GM19452 (cell line): ENCODE data around the gene TMEM117.

ENCODE experiments used
- ATAC-seq: cut with Tn5 transposase; IDR thresholded peaks from one replicate; pipeline ENCODE4 v1.9.1; 2021; ENCODE audit not compliant: unreplicated experiment

The TMEM117 gene

GRCh38 chr12:43883748-43884147 is 47.9 kb downstream of the TMEM117 start:
- no peak for ATAC-seq

- no peak for ATAC-seq
Observed at GRCh38 chr12:43884683-43885410, 49.0 kb downstream of the TMEM117 start.

- no peak for ATAC-seq
Observed at GRCh38 chr12:43887397-43887796, 51.5 kb downstream of the TMEM117 start.

GRCh38 chr12:43891856-43892574 is 56.1 kb downstream of the TMEM117 start:
- ATAC-seq, result no peak

GRCh38 chr12:43893670-43894069 is 57.8 kb downstream of the TMEM117 start:
- ATAC-seq, result no peak

- ATAC-seq, result no peak
Observed at GRCh38 chr12:43895580-43896206, 59.8 kb downstream of the TMEM117 start.

- no peak for ATAC-seq
Observed at GRCh38 chr12:43896496-43896895, 60.6 kb downstream of the TMEM117 start.

GRCh38 chr12:43898474-43898873 is 62.6 kb downstream of the TMEM117 start:
- no peak for ATAC-seq

- ATAC-seq, result no peak
Observed at GRCh38 chr12:43899574-43899973, 63.7 kb downstream of the TMEM117 start.

GRCh38 chr12:43903686-43904085 is 67.8 kb downstream of the TMEM117 start:
- ATAC-seq, result no peak

GRCh38 chr12:43912859-43913258 is 77.0 kb downstream of the TMEM117 start:
- ATAC-seq, result no peak

GRCh38 chr12:43914391-43914790 is 78.5 kb downstream of the TMEM117 start:
- ATAC-seq, result no peak

GRCh38 chr12:43914923-43915468 is 79.1 kb downstream of the TMEM117 start:
- ATAC-seq, result no peak

- ATAC-seq, result no peak
Observed at GRCh38 chr12:43917896-43918295, 82.0 kb downstream of the TMEM117 start.

- no peak for ATAC-seq
Observed at GRCh38 chr12:43921666-43922337, 85.9 kb downstream of the TMEM117 start.

- no peak for ATAC-seq
Observed at GRCh38 chr12:43930032-43930431, 94.2 kb downstream of the TMEM117 start.

- no peak for ATAC-seq
Observed at GRCh38 chr12:43931187-43931586, 95.3 kb downstream of the TMEM117 start.

GRCh38 chr12:43935581-43935980 is 99.7 kb downstream of the TMEM117 start:
- ATAC-seq, result no peak

- ATAC-seq, result no peak
Observed at GRCh38 chr12:43937947-43938346, 102.1 kb downstream of the TMEM117 start.

GRCh38 chr12:43942379-43942778 is 106.5 kb downstream of the TMEM117 start:
- ATAC-seq, result no peak

- ATAC-seq, result no peak
Observed at GRCh38 chr12:43945983-43946382, 110.1 kb downstream of the TMEM117 start.
